GM19324 (cell line): ENCODE results near the gene TRMT44.
"Not testable (repeated sequence)": the region's sequence is repeated elsewhere in the genome, so short reads cannot be mapped to it uniquely, and the experiment has no call there.

ENCODE experiments used
- ATAC-seq: cut with Tn5 transposase; IDR thresholded peaks from one replicate; pipeline ENCODE4 v1.9.1; 2021; ENCODE audit warnings: mild to moderate bottlenecking, moderate library complexity; ENCODE audit not compliant: unreplicated experiment, low FRiP score

TRMT44 gene

GRCh38 chr4:8478801-8479744 lies 38.5 kb downstream of the TRMT44 start:
- no peak for ATAC-seq

- no peak for ATAC-seq
Observed at GRCh38 chr4:8480221-8480620, 39.6 kb downstream of the TRMT44 start.

GRCh38 chr4:8486643-8487042 lies 46.1 kb downstream of the TRMT44 start:
- ATAC-seq, result not testable (repeated sequence)

- no peak for ATAC-seq
Observed at GRCh38 chr4:8488791-8489369, 48.3 kb downstream of the TRMT44 start.

- ATAC-seq, result not testable (repeated sequence)
Observed at GRCh38 chr4:8491478-8491877, 50.9 kb downstream of the TRMT44 start.

GRCh38 chr4:8492174-8492573 lies 51.6 kb downstream of the TRMT44 start:
- ATAC-seq, result no peak

GRCh38 chr4:8493484-8493883 lies 52.9 kb downstream of the TRMT44 start:
- ATAC-seq, result no peak

- no peak for ATAC-seq
Observed at GRCh38 chr4:8494218-8494617, 53.6 kb downstream of the TRMT44 start.

GRCh38 chr4:8494983-8495548 lies 54.5 kb downstream of the TRMT44 start:
- ATAC-seq, result no peak

GRCh38 chr4:8495803-8496202 lies 55.2 kb downstream of the TRMT44 start:
- ATAC-seq, result no peak

- ATAC-seq, result no peak
Observed at GRCh38 chr4:8497762-8498161, 57.2 kb downstream of the TRMT44 start.

GRCh38 chr4:8500966-8501365 lies 60.4 kb downstream of the TRMT44 start:
- ATAC-seq, result no peak

- ATAC-seq, result no peak
Observed at GRCh38 chr4:8501781-8502180, 61.2 kb downstream of the TRMT44 start.

- ATAC-seq, result no peak
Observed at GRCh38 chr4:8502371-8502770, 61.8 kb downstream of the TRMT44 start.

- ATAC-seq, result no peak
Observed at GRCh38 chr4:8502836-8503585, 62.4 kb downstream of the TRMT44 start.

- no peak for ATAC-seq
Observed at GRCh38 chr4:8503801-8504200, 63.2 kb downstream of the TRMT44 start.

GRCh38 chr4:8504279-8505007 lies 63.9 kb downstream of the TRMT44 start:
- ATAC-seq, result no peak

GRCh38 chr4:8505229-8505628 lies 64.7 kb downstream of the TRMT44 start:
- ATAC-seq, result no peak

- no peak for ATAC-seq
Observed at GRCh38 chr4:8506006-8506372, 65.4 kb downstream of the TRMT44 start.
